ENCODE measurements around the gene ELMOD3.
"Not testable (repeated sequence)": the region's sequence is repeated elsewhere in the genome, so short reads cannot be mapped to it uniquely, and the experiment has no call there.

DNA sequence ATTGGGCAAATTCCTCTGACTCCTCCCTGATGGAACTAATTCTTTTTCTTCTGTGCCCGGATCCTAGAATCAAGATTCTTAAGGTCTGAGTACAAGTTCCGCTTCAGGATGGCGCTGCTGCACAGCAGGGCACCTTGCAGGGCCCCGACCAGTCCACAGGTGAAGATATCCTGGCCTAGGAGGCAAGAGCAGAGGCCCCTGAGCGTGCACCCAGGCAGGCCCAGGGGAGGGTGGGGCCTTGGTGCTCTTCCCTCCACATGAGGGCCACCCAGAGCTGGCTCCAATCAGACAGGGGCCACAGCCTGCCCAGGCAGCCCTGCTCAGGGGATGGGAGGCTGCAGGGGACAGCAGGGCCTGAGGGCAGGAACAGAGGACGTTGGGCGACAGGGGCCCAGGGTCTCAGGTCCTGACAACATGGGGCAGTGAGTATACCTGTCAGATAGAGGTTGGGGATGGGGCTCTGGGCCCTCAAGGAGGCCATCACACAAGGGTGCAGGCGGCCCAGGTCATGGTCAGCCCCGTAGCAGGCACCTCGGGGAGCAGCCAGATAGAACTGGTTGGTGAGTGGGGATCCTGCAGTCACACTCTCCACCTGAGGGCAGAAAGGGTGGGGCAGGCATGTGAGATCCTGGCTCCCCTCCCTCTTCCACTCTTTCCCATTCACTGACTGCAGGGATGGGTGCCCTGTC lies 11.2 kb upstream of the ELMOD3 start:
- TF ChIP-seq ZNF792, ZNF175 (tag by site-specific recombination; IDR thresholded peaks at IDR 0.05): not testable (repeated sequence)

Data from HEK293 (cell line).